Activated naive CD4-positive, alpha-beta T cell treated with anti-CD3 and anti-CD28 coated beads, Interleukin-2, amount 50 U/mL, for 16 hours (primary cell): ENCODE results near the gene PDE2A.
A peak's percentile ranks its signal among the peaks of the same experiment; 100 is the strongest.

ENCODE experiments used
- DNase-seq: peaks from one replicate; pipeline ENCODE4 v3.0.0-alpha.2; 2020

The PDE2A gene

GRCh38 chr11:72704028-72704782 lies 30.0 kb upstream of the PDE2A start:
- no peak for DNase-seq

GRCh38 chr11:72703267-72704008 lies 29.2 kb upstream of the PDE2A start:
- no peak for DNase-seq

GRCh38 chr11:72702577-72703241 lies 28.5 kb upstream of the PDE2A start:
- DNase-seq = no peak

- no peak for DNase-seq
Measured at GRCh38 chr11:72702096-72702495, 27.9 kb upstream of the PDE2A start.

GRCh38 chr11:72701466-72701865 lies 27.2 kb upstream of the PDE2A start:
- no peak for DNase-seq

GRCh38 chr11:72700146-72700545 lies 25.9 kb upstream of the PDE2A start:
- no peak for DNase-seq

- DNase-seq = no peak
Measured at GRCh38 chr11:72697814-72698213, 23.6 kb upstream of the PDE2A start.

GRCh38 chr11:72696866-72697700 lies 22.9 kb upstream of the PDE2A start:
- no peak for DNase-seq

- no peak for DNase-seq
Measured at GRCh38 chr11:72695354-72695753, 21.1 kb upstream of the PDE2A start.

GRCh38 chr11:72693271-72693968 lies 19.2 kb upstream of the PDE2A start:
- DNase-seq = no peak

- no peak for DNase-seq
Measured at GRCh38 chr11:72692498-72693237, 18.4 kb upstream of the PDE2A start.

GRCh38 chr11:72690166-72690565 lies 15.9 kb upstream of the PDE2A start:
- no peak for DNase-seq

- DNase-seq = no peak
Measured at GRCh38 chr11:72688929-72689328, 14.7 kb upstream of the PDE2A start.

GRCh38 chr11:72688486-72688885 lies 14.3 kb upstream of the PDE2A start:
- DNase-seq = no peak

- no peak for DNase-seq
Measured at GRCh38 chr11:72687326-72687725, 13.1 kb upstream of the PDE2A start.

GRCh38 chr11:72686639-72687220 lies 12.5 kb upstream of the PDE2A start:
- DNase-seq = no peak

- DNase-seq = peak; percentile 54
Measured at GRCh38 chr11:72685560-72686480, 11.6 kb upstream of the PDE2A start.

- peak; percentile 58 for DNase-seq
Measured at GRCh38 chr11:72684236-72684912, 10.2 kb upstream of the PDE2A start.

GRCh38 chr11:72683782-72684200 lies 9.6 kb upstream of the PDE2A start:
- DNase-seq = peak; percentile 74
